ENCODE measurements around the gene XPOT.

DNA sequence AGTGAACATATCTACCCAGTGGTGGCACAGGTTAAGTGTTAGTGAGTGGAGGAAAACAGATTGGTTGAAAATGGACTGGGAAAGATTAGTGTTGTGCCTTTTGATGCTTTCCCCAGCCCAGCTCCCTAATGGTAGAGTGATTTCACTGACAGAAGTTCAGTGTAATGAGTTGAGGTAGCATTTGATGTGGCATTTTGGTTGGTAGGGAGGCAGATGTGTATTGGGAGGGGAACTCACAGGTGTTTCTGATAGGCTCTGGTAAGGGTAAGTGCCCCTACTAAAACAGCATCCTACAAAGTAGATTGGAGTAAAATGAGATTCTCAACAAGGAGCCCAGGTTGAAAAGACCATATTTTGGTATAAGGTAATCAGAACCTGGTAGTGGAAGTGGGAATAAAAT is 51.9 kb downstream of the XPOT start:
- no peak for TF ChIP-seq EZH2 (IDR thresholded peaks at IDR 0.05; ENCODE audit: borderline replicate concordance, low read length)
- TF ChIP-seq, protein P1, sequence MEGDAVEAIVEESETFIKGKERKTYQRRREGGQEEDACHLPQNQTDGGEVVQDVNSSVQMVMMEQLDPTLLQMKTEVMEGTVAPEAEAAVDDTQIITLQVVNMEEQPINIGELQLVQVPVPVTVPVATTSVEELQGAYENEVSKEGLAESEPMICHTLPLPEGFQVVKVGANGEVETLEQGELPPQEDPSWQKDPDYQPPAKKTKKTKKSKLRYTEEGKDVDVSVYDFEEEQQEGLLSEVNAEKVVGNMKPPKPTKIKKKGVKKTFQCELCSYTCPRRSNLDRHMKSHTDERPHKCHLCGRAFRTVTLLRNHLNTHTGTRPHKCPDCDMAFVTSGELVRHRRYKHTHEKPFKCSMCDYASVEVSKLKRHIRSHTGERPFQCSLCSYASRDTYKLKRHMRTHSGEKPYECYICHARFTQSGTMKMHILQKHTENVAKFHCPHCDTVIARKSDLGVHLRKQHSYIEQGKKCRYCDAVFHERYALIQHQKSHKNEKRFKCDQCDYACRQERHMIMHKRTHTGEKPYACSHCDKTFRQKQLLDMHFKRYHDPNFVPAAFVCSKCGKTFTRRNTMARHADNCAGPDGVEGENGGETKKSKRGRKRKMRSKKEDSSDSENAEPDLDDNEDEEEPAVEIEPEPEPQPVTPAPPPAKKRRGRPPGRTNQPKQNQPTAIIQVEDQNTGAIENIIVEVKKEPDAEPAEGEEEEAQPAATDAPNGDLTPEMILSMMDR (IDR thresholded peaks at IDR 0.05; ENCODE audit: low read length): no peak

Data from OCI-LY1 (cell line).